GM12891 (cell line): ENCODE measurements around the gene MT3.

Source experiments
- PAX5 ChIP-seq: IDR thresholded peaks from 2 replicates; pipeline ENCODE4 v1.6.1; 2011; ENCODE audit warnings: low read length, moderate library complexity, mild to moderate bottlenecking; ENCODE audit not compliant: insufficient read depth, severe bottlenecking
- POLR2A ChIP-seq: IDR thresholded peaks from 2 replicates; pipeline ENCODE4 v1.6.1; 2011; ENCODE audit warnings: low read depth, low read length, control low read depth
- POLR2AphosphoS5 ChIP-seq: IDR thresholded peaks from 2 replicates; pipeline ENCODE4 v1.6.1; 2011; ENCODE audit warnings: low read depth, low read length, control low read depth
- TAF1 ChIP-seq: IDR thresholded peaks from 2 replicates; pipeline ENCODE4 v1.6.1; 2011; ENCODE audit warnings: low read depth, low read length, control low read depth

- TF ChIP-seq PAX5 (no peak), POLR2AphosphoS5 (no peak), TAF1 (no peak), POLR2A (no peak)
Measured at GRCh38 chr16:56625140-56625942, 36.0 kb downstream of the MT3 start, which contains the start of gene MT1E.
